ENCODE data around the gene ZFP92. TPM values are rescaled to one million over a fixed set of nuclear protein-coding genes. Genes with fewer than 3 reads are reported as not detected.

The ZFP92 gene
- total RNA-seq, 1 experiment from 2014 or later, result not detected

- intact Hi-C loops (cut with micrococcal nuclease; ENCODE audit: unreplicated experiment), result no loop called here
- no peak overlapping the region for H3K27ac ChIP-seq
- ChIA-PET CTCF (no interaction called here), POLR2A (ENCODE audit: unreplicated experiment) (no interaction called here)
- H3K36me3 ChIP-seq (ENCODE audit: low read depth), result no peaks in the 10 kb centered on the region
- TF ChIP-seq EZH2 (IDR thresholded peaks at IDR 0.05; ENCODE audit: low read depth), result no peak
- TF ChIP-seq CTCF (conservative IDR thresholded peaks at IDR 0.05), result no peak
- H3K4me2 ChIP-seq, result no peak overlapping the region
- no TSS peak for BruUV-seq (replicated peaks)
- no peak for DNase-seq
- H3F3A ChIP-seq (ENCODE audit: insufficient read depth, low read depth), result no peaks in the 10 kb centered on the region
- no peaks in the 10 kb centered on the region for H4K20me1 ChIP-seq (ENCODE audit: insufficient read depth)
- no peaks in the 10 kb centered on the region for H3K9me3 ChIP-seq (ENCODE audit: insufficient read depth, low read depth)
- H3K4me1 ChIP-seq (replicated peaks; ENCODE audit: insufficient read depth), result no peaks in the 10 kb centered on the region
- H3K4me3 ChIP-seq, result no peak overlapping the region
- peaks cover 86% of the 10 kb centered on the region for H3K27me3 ChIP-seq (ENCODE audit: insufficient read depth, low read depth)
- no peaks in the 10 kb centered on the region for H3K79me2 ChIP-seq (ENCODE audit: low read depth)
- no peaks in the 10 kb centered on the region for H3K9me2 ChIP-seq (ENCODE audit: insufficient read depth)
- no peak overlapping the region for H2AFZ ChIP-seq
These were observed 12.4 kb downstream of the ZFP92 start for GRCh38 chrX:153423652-153424051.

- H4K20me1 ChIP-seq (ENCODE audit: insufficient read depth), result no peaks in the 10 kb centered on the region
- no peak for DNase-seq
- no peaks in the 10 kb centered on the region for H3K9me3 ChIP-seq (ENCODE audit: insufficient read depth, low read depth)
- TF ChIP-seq CTCF (conservative IDR thresholded peaks at IDR 0.05) (no peak), EZH2 (IDR thresholded peaks at IDR 0.05; ENCODE audit: low read depth) (no peak)
- no peaks in the 10 kb centered on the region for H3K9me2 ChIP-seq (ENCODE audit: insufficient read depth)
- H3K4me2 ChIP-seq, result no peak overlapping the region
- CTCF ChIA-PET, result no interaction called here
- H3K27me3 ChIP-seq (ENCODE audit: insufficient read depth, low read depth), result peaks cover 73% of the 10 kb centered on the region
- H2AFZ ChIP-seq, result no peak overlapping the region
- H3K4me3 ChIP-seq, result no peak overlapping the region
- POLR2A ChIA-PET (ENCODE audit: unreplicated experiment), result no interaction called here
- no peaks in the 10 kb centered on the region for H3K4me1 ChIP-seq (replicated peaks; ENCODE audit: insufficient read depth)
- H3K79me2 ChIP-seq (ENCODE audit: low read depth), result no peaks in the 10 kb centered on the region
- no peak overlapping the region for H3K27ac ChIP-seq
- no TSS peak for BruUV-seq (replicated peaks)
- H3K36me3 ChIP-seq (ENCODE audit: low read depth), result no peaks in the 10 kb centered on the region
- intact Hi-C loops (cut with micrococcal nuclease; ENCODE audit: unreplicated experiment), result no loop called here
- no peaks in the 10 kb centered on the region for H3F3A ChIP-seq (ENCODE audit: insufficient read depth, low read depth)
These were observed 14.9 kb downstream of the ZFP92 start for GRCh38 chrX:153426204-153426603.

- POLR2A ChIA-PET (ENCODE audit: unreplicated experiment), result no interaction called here
- CTCF ChIA-PET, result no interaction called here
- no TSS peak for BruUV-seq (replicated peaks)
These were observed 19.5 kb downstream of the ZFP92 start for GRCh38 chrX:153430796-153431195.

More at GRCh38 chrX:153430796-153431195, 19.5 kb downstream of the ZFP92 start:
- intact Hi-C loops (cut with micrococcal nuclease; ENCODE audit: unreplicated experiment), result no loop called here
- Histone ChIP-seq H2AFZ (no peak overlapping the region), H3K9me3 (ENCODE audit: insufficient read depth, low read depth) (no peaks in the 10 kb centered on the region), H4K20me1 (ENCODE audit: insufficient read depth) (no peaks in the 10 kb centered on the region), H3K27me3 (ENCODE audit: insufficient read depth, low read depth) (peaks cover 77% of the 10 kb centered on the region), H3K9me2 (ENCODE audit: insufficient read depth) (no peaks in the 10 kb centered on the region), H3K4me2 (no peak overlapping the region), H3K36me3 (ENCODE audit: low read depth) (no peaks in the 10 kb centered on the region), H3K27ac (no peak overlapping the region), H3K4me1 (replicated peaks; ENCODE audit: insufficient read depth) (no peaks in the 10 kb centered on the region), H3K4me3 (no peak overlapping the region), H3K79me2 (ENCODE audit: low read depth) (no peaks in the 10 kb centered on the region), H3F3A (ENCODE audit: insufficient read depth, low read depth) (no peaks in the 10 kb centered on the region)
- TF ChIP-seq CTCF (conservative IDR thresholded peaks at IDR 0.05) (no peak), EZH2 (IDR thresholded peaks at IDR 0.05; ENCODE audit: low read depth) (no peak)
- no peak for DNase-seq
